Germinal center (tissue), 1 donor: ENCODE measurements around the gene CCL18.
"Not testable (repeated sequence)": the region's sequence is repeated elsewhere in the genome, so short reads cannot be mapped to it uniquely, and the experiment has no call there.

Source experiments
- DNase-seq: peaks from one replicate; pipeline ENCODE4 v3.0.0; 2012; ENCODE audit warnings: mixed read lengths, low spot score

The CCL18 gene

GRCh38 chr17:36072431-36073121 is 8.5 kb downstream of the CCL18 start:
- DNase-seq: peak; percentile 79

- DNase-seq: no peak
Measured at GRCh38 chr17:36074365-36074764, 10.3 kb downstream of the CCL18 start.

- not testable (repeated sequence) for DNase-seq
Measured at GRCh38 chr17:36081681-36082471, 17.8 kb downstream of the CCL18 start.

DNA sequence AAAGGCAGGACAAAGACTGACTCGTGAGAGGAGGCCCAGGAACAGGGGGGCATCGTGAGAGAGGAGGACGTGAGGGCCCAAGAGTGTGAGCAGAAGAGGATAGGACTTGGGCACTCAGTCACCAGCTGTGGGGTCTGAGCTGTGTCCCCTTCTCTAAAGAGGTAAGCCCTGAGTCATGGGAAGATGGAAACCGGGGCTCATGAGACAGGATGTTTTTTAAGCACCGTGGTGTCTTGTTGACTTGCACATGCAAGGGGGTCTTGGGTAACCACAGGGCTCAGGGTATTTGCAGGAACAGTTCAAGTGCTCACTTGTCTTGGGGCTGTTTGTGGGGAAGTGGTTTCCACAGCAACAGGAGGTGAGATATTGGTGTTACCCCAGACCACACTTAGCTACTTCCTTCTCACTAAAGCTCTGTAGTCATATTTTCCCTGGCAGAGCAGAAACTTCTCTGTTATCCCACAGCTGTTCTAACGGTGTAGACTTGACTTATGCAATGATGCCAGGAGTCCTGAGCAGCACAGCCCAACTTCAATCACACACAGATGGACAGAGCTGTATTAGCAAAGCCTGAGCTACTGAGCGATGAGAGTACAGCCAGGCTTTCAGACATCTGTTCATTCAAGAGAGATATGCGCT is 18.5 kb downstream of the CCL18 start:
- peak; percentile 29 for DNase-seq

DNA sequence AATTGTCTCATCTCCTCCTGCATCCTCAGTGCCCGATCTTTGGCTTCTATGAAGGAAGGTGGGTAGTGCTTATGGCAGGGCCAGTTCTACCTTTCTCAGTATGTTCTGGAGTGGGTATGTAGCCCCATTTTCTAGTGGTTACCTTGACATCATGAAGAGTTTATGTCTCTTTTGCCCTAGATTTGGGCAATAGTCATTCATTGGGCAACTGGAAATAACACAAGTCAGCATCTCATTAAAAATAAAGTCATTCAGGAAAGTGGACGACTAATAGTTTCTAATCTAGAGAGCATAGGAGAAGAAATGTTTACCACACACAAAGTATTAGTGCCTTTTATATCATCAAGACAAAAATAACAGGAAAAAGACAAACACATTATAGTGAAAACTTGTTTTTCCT is 19.6 kb downstream of the CCL18 start:
- DNase-seq: not testable (repeated sequence)

- no peak for DNase-seq
Measured at GRCh38 chr17:36085765-36086164, 21.7 kb downstream of the CCL18 start.

- DNase-seq: no peak
Measured at GRCh38 chr17:36086791-36087190, 22.7 kb downstream of the CCL18 start.

DNA sequence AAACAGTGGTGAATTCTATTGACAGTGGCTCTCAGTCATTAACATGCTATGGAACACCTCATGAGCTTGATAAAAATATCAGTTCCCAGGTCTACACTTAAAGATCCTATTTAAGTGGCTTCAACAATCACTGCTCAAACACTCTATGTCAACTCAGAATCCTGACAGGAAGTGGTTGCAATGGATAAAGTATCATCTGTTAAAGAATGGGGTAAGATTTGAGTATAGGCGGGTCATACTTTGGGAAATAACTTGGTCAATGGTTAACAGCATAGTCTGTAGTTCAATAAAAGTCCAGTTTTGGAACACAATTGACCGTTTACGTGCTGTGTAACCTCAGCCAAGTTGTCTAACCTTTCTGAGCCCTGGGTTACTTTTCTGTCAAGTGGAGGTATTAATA is 23.4 kb downstream of the CCL18 start:
- DNase-seq: not testable (repeated sequence)

- not testable (repeated sequence) for DNase-seq
Measured at GRCh38 chr17:36087897-36088572, 24.0 kb downstream of the CCL18 start.

DNA sequence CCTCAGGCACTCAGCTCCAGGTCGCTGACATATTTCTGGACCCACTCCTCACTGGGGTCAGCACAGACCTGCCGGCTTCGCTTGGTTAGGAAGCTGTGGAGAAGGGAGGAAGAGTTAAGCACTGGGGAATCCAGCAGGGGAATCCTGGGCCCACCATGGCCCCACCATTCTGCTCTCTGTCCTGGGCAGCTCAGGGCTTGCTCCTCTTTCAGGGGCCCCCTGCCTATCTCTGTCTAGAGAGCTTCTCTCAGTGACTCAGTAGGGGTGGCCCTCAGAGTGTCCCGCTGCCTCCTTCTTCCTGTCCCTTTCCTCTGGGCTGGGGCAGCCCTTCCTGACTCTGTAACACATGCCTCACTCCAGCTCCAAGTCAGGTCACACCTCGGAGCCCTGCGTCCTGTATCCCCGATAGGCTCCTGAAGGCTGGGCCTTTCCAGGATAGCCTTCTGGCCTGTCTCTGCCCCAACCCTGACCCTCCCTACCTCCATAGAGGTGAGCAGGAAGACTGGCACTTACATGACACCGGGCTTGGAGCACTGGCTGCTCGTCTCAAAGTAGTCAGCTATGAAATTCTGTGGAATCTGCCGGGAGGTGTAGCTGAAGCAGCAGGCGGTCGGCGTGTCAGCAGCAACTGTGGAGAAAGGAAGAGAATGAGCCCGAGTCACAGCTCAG is 24.7 kb downstream of the CCL18 start:
- DNase-seq: no peak

DNA sequence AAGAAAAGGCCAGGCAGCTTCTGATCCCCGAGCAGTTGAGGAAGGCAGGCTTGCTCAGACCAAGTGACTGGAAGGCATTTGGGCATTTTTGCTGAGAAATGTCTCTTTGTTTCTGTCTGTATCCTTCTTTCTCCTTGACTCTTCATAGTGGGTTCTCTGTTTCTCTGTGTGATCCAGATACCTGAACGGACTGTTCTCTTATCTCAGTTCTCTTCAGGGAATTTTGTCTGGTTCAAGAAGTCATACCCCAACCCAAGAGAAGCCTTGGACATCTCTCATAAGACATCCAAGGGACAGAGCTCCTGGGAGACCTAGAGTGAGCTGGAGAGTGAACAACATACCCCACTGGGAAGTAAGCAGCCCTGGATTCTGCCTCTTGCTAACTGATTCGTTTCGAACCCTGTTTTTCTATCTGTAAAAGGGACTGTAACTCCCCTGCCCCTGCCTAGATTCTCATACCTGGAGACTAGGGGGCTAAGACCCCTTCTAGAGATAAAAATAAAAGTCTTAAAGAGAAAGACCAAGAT is 25.3 kb downstream of the CCL18 start:
- DNase-seq: no peak

GRCh38 chr17:36089888-36090836 is 26.1 kb downstream of the CCL18 start, which contains the start of gene CCL3:
TSS of gene CCL3 (minus strand) at chr17:36090143. CDS start at chr17:36090058, 85 bp downstream.
- peak; percentile 54 for DNase-seq

- DNase-seq: no peak
Measured at GRCh38 chr17:36092230-36092629, 28.2 kb downstream of the CCL18 start.

GRCh38 chr17:36092715-36093114 is 28.6 kb downstream of the CCL18 start:
- DNase-seq: not testable (repeated sequence)

- DNase-seq: no peak
Measured at GRCh38 chr17:36094232-36094631, 30.2 kb downstream of the CCL18 start.

- no peak for DNase-seq
Measured at GRCh38 chr17:36094746-36095145, 30.7 kb downstream of the CCL18 start.

DNA sequence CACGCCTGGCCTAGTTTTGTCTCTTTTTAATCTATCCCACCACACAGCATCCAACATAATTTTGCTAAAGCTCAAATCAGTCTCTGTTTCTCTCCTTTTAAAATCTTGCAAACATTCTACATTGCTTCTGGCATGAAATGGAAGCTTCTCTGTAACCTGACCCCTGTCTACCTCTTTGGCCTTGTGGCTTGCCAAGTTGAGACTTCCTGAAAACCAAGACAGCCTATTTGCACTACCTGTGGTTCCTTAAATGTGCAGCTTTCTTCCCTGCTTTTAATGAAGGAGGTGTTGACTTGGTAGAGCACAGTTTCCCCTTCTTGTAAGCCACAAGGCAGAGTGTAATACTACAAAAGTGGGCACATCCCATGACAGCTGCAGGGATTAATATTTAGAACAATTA is 31.9 kb downstream of the CCL18 start:
- no peak for DNase-seq

- DNase-seq: not testable (repeated sequence)
Measured at GRCh38 chr17:36099004-36099403, 34.9 kb downstream of the CCL18 start.

GRCh38 chr17:36103401-36103975 is 39.4 kb downstream of the CCL18 start, which contains the start of gene CCL4:
TSS of gene CCL4 (plus strand) at chr17:36103827. CDS start at chr17:36103906, 79 bp downstream.
- not testable (repeated sequence) for DNase-seq

DNA sequence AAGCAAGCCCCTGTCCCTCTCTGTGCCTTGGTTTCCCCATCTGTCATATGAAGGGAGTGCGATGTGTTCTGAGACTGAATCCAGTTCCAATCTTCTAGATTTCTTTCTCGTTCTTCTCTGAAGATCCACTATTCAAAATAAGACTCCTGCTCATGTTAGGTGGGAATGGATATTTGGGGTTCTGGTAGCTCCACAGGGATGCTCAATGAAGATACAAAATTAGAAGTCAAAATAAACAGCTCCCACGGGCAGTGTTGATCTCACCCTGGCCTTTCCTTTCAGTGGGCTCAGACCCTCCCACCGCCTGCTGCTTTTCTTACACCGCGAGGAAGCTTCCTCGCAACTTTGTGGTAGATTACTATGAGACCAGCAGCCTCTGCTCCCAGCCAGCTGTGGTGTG is 40.2 kb downstream of the CCL18 start:
- not testable (repeated sequence) for DNase-seq
